Transverse colon (tissue), 4 donors: ENCODE data around the gene WLS. TPM values are rescaled to one million over a fixed set of nuclear protein-coding genes. Genes with fewer than 3 reads are reported as not detected.

Experiments used
- DNase-seq: peaks from one replicate; pipeline ENCODE4 v3.0.0-alpha.2; 2019
- H3K27ac ChIP-seq, 4 donors: fragments of 200-600 bp; sonication (generic); 2 replicates each; pipeline ENCODE4 v1.5.1; 2016 to 2018; ENCODE audit warnings: inconsistent platforms in 4 of 4
- H3K27me3 ChIP-seq: fragments of 200-600 bp; sonication (generic); 2 replicates; pipeline ENCODE4 v1.5.1; 2017; ENCODE audit warnings: inconsistent platforms
- H3K36me3 ChIP-seq, 4 donors: fragments of 200-600 bp; sonication (generic); 2 replicates each; pipeline ENCODE4 v1.5.1; 2017 to 2019; ENCODE audit warnings: inconsistent platforms in 4 of 4
- H3K4me1 ChIP-seq, 4 donors: fragments of 200-600 bp; sonication (generic); 2 replicates each; pipeline ENCODE4 v1.5.1; 2017 to 2020; ENCODE audit warnings: inconsistent platforms in 4 of 4
- H3K4me3 ChIP-seq, 4 donors: fragments of 200-600 bp; sonication (generic); 1 replicate in 1 of 4; 2 replicates in 3 of 4; pipeline versions ENCODE4 v1.5.1 to v1.6.1; 2017 to 2019; ENCODE audit warnings: inconsistent platforms in 4 of 4
- H3K9me3 ChIP-seq, 2 donors: fragments of 200-600 bp; sonication (generic); 2 replicates each; pipeline ENCODE4 v1.5.1; 2017 to 2019; ENCODE audit warnings: inconsistent platforms in 2 of 2
- EP300 ChIP-seq: sonication (generic); formaldehyde crosslinking; IDR thresholded peaks from one replicate; pipeline ENCODE4 v1.6.1; 2017; ENCODE audit warnings: antibody characterized with exemption, low read depth
- POLR2A ChIP-seq: fragments of 450-650 bp; IDR thresholded peaks from one replicate; pipeline ENCODE4 v1.6.1; 2016; ENCODE audit warnings: antibody characterized with exemption, mild to moderate bottlenecking, moderate library complexity
- POLR2AphosphoS5 ChIP-seq, 3 donors: sonication (generic); formaldehyde crosslinking; IDR thresholded peaks; one replicate each; pipeline ENCODE4 v1.6.1; 2016; ENCODE audit warnings: antibody characterized with exemption in 3 of 3
- WGBS, 2 donors: methylation state at CpG; one replicate each; pipeline ENCODE4 v1.1.5; 2018; ENCODE audit warnings: low coverage in 1 of 2; 5-methylcytosine and 5-hydroxymethylcytosine counted together
- in situ Hi-C, 4 donors: fragments of 200-750 bp; cut with MboI; loops; one replicate each; pipeline versions ENCODE4 v1.15.0 to v1.15.1; 2017; ENCODE audit warnings: low sequenced_read_pairs in 3 of 4, low pct_ligation_motif_present in 1 of 4, low pct_unique_long_range_greater_than_20kb in 1 of 4
- intact Hi-C: fragments of 100-400 bp; cut with DNase I; formaldehyde crosslinking; loops from one replicate; pipeline ENCODE4 v1.15.1; 2023; ENCODE audit warnings: low total_unique reads
- total RNA-seq, 4 donors: library from RNA; depleted of rRNA; stranded (reverse); fragments of >200 nt; gene quantifications; one replicate each; pipeline ENCODE4 v1.1.0, GENCODE V29; 2016
- TF ChIP-seq, protein P1 (sequence below), 5 experiments: fragments of 200-600 bp in 3 of 5; fragments of 450-650 bp in 2 of 5; sonication (generic) in 3 of 5; IDR thresholded peaks; 1 replicate in 2 of 5; 2 replicates in 3 of 5; pipeline ENCODE4 v1.5.1; 2016 to 2017; ENCODE audit warnings: antibody characterized with exemption in 5 of 5, inconsistent platforms in 3 of 5, mild to moderate bottlenecking in 2 of 5, moderate library complexity in 1 of 5

Gene WLS
- total RNA-seq, 4 donors from 2014 or later, result 69.9 to 117 (median 98.7) TPM

DNA sequence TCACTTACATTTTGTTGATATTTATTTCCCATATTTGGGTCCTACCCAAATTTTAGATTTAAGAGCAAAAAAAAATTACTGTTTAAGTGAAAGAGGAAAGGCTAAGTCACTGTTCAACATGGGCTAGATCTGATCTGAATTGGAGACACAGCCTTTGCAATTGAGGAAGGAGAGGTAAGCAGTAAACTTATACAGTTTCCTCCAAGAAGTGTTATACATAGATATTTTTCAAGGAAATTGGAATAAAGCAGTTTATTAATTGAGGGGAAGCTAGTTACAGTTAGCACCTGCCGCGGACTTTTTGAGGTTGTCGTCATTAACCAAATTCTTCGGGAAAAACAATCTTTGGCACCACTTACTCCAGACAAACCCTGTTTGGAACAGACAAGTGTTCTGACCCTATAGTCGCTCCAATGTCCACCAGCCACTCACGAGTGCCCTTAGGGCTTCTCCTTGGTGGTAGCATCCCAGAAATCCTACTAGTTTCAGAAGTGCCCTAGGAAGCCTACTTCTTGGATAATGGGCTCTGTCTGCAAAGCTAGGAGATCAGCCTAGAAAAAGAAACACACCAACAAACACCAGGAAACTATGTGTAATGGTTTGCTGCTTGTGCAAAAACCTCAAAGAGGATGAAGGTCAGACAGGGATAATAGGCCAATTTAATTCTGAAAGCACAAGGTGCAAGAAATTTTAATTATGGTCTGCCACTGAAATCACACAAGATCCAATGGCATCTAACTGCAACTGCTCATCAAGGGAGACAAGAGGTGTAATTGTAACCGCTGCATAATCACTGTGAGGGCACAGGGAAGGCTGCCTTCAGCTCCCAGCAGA is 2.5 kb downstream of the WLS start:
- H3K9me3 ChIP-seq, result no peaks in the 10 kb centered on the region
- in situ Hi-C loops, result no loop called here
- peaks cover 0 to 39% (median 19%) of the 10 kb centered on the region in 4 donors for H3K4me1 ChIP-seq
- DNase-seq, result no peak
- no peaks in the 10 kb centered on the region for H3K36me3 ChIP-seq
- no peaks in the 10 kb centered on the region for H3K27me3 ChIP-seq
- H3K4me3 ChIP-seq, result peak overlapping the region in 3 of 4 donors; percentile 69 to 74 (median 71)
- H3K27ac ChIP-seq, result peak overlapping the region; percentile 83 to 95 (median 89)
- TF ChIP-seq POLR2AphosphoS5 (IDR thresholded peaks at IDR 0.05) (no peak), EP300 (no peak), POLR2A (no peak)
- TF ChIP-seq, protein P1, sequence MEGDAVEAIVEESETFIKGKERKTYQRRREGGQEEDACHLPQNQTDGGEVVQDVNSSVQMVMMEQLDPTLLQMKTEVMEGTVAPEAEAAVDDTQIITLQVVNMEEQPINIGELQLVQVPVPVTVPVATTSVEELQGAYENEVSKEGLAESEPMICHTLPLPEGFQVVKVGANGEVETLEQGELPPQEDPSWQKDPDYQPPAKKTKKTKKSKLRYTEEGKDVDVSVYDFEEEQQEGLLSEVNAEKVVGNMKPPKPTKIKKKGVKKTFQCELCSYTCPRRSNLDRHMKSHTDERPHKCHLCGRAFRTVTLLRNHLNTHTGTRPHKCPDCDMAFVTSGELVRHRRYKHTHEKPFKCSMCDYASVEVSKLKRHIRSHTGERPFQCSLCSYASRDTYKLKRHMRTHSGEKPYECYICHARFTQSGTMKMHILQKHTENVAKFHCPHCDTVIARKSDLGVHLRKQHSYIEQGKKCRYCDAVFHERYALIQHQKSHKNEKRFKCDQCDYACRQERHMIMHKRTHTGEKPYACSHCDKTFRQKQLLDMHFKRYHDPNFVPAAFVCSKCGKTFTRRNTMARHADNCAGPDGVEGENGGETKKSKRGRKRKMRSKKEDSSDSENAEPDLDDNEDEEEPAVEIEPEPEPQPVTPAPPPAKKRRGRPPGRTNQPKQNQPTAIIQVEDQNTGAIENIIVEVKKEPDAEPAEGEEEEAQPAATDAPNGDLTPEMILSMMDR (IDR thresholded peaks at IDR 0.05), result no peak
- WGBS, 2 donors, result 58 to 65% methylated on average over 5 to 7 of the region's 7 CpGs
- intact Hi-C loops, result loop anchor here (5.0 to 10.0 kb wide), 2 partner anchors 95 to 108 kb away; no protein-coding TSS in a partner anchor

DNA sequence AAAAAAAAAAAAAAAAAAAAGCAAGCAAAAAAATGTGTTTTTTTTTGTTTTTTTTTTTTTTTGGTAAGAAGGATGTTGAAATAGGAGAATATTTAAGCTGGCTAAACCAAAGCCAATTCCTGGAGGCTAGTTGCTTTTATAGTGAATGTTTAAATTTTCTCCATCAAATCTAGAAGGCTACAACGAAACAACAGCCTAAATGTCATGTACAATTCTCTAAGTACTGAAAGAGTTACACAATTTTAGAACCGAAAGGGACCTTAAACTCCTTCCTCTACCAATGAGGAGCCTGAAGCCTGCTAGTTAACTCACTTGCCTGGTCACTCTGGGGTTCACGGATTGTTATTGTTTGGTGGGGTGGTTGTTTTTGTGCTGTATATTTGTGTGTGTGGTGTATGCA is 3.5 kb downstream of the WLS start:
- H3K4me3 ChIP-seq, result peak overlapping the region in 1 of 4 donors; percentile 69

GRCh38 chr1:68227598-68227997 is 4.7 kb downstream of the WLS start:
- Histone ChIP-seq H3K27me3 (no peaks in the 10 kb centered on the region), H3K36me3 (no peaks in the 10 kb centered on the region), H3K4me1 (peaks cover 0 to 42% (median 24%) of the 10 kb centered on the region in 4 donors), H3K27ac (no peak overlapping the region), H3K4me3 (no peak overlapping the region), H3K9me3 (no peaks in the 10 kb centered on the region)
- TF ChIP-seq EP300, result no peak
- TF ChIP-seq POLR2A, result no peak
- TF ChIP-seq POLR2AphosphoS5 (IDR thresholded peaks at IDR 0.05), result no peak
- intact Hi-C loops, result no loop called here
- in situ Hi-C loops, result no loop called here
- DNase-seq, result no peak

More for the DNA sequence above, 3.5 kb downstream of the WLS start:
- Histone ChIP-seq H3K27ac (peak overlapping the region; percentile 83 to 95 (median 89)), H3K36me3 (no peaks in the 10 kb centered on the region), H3K4me1 (peaks cover 0 to 45% (median 21%) of the 10 kb centered on the region in 4 donors), H3K27me3 (no peaks in the 10 kb centered on the region), H3K9me3 (no peaks in the 10 kb centered on the region)
- TF ChIP-seq POLR2AphosphoS5 (IDR thresholded peaks at IDR 0.05), result no peak
- TF ChIP-seq, protein P1 (IDR thresholded peaks at IDR 0.05), result no peak
- TF ChIP-seq EP300, result no peak
- no peak for TF ChIP-seq POLR2A
- 27 to 47% methylated on average over 3 of the region's 3 CpGs for WGBS, 2 donors
- no peak for DNase-seq
- intact Hi-C loops (no loop called here), in situ Hi-C loops (no loop called here)

GRCh38 chr1:68225781-68226180 is 6.5 kb downstream of the WLS start:
- DNase-seq, result no peak
- no peaks in the 10 kb centered on the region for H3K9me3 ChIP-seq
- WGBS, 2 donors, result 91 to 100% methylated on average over 1 of the region's 1 CpG

More at GRCh38 chr1:68225781-68226180, 6.5 kb downstream of the WLS start:
- H3K27me3 ChIP-seq, result no peaks in the 10 kb centered on the region
- no peak overlapping the region for H3K27ac ChIP-seq
- no peaks in the 10 kb centered on the region for H3K36me3 ChIP-seq
- in situ Hi-C loops (no loop called here), intact Hi-C loops (no loop called here)
- peaks cover 0 to 50% (median 22%) of the 10 kb centered on the region in 4 donors for H3K4me1 ChIP-seq
- H3K4me3 ChIP-seq, result no peak overlapping the region
- TF ChIP-seq POLR2A (no peak), POLR2AphosphoS5 (IDR thresholded peaks at IDR 0.05) (no peak)
- TF ChIP-seq, protein P1 (IDR thresholded peaks at IDR 0.05), result no peak
